Measurements from ENCODE around the gene RNF223.

The RNF223 gene

DNA sequence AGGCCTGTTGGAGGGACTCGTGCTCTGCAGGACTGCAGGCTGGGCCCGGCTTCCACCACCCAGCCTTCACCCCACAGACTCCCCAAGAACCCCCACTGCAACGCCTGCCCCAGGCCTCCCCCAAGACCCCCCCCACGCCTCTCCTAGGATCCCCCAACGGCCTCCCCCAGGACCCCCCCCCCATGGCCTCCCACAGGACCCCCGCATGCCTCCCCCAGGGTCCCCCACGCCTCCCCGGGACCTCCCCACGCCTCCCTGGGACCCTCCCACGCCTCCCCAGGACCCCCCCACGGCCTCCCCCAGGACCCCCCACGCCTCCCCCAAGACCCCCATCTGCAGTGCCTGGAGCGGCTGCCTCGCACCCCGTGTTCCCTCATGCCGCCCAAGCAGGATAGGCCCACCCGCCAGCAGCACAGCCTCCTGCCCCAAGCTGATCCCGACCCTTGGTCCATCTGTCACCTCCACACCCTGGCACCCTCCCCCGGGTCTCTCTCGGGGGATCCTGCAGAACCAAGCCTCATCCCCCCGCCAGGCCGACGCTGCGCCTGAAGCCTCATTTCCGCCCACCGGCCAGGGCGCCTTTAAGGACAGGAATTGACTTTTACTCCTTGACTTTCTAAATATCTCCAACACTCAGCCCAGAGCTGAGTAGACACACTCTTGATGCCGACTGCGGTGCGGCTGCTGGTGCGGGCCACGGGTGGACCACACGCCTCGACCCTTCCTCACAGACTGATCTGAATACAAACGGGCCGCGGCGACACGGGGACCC lies 14.1 kb upstream of the RNF223 start:
- Histone ChIP-seq H2AFZ (ENCODE audit: low read depth, low read length) (no peak overlapping the region), H3K27me3 (ENCODE audit: low read depth, low read length) (no peaks in the 10 kb centered on the region), H3K36me3 (replicated peaks; ENCODE audit: low read depth, low read length) (no peaks in the 10 kb centered on the region), H3K4me1 (ENCODE audit: low read length) (no peaks in the 10 kb centered on the region), H3K79me2 (ENCODE audit: low read length) (no peaks in the 10 kb centered on the region), H3K4me2 (ENCODE audit: low read length) (no peak overlapping the region), H4K20me1 (ENCODE audit: insufficient read depth, low read length) (no peaks in the 10 kb centered on the region; the same call in 1 of the 2 replicates), H3K9me3 (ENCODE audit: insufficient read depth, low read length) (no peaks in the 10 kb centered on the region), H3K27ac (ENCODE audit: low read length) (no peak overlapping the region), H3K9ac (ENCODE audit: low read length) (no peak overlapping the region), H3K4me3 (ENCODE audit: low read length) (no peak overlapping the region)
- TF ChIP-seq EZH2phosphoT487 (IDR thresholded peaks at IDR 0.05; ENCODE audit: low read depth): no peak
- TF ChIP-seq, protein P1, sequence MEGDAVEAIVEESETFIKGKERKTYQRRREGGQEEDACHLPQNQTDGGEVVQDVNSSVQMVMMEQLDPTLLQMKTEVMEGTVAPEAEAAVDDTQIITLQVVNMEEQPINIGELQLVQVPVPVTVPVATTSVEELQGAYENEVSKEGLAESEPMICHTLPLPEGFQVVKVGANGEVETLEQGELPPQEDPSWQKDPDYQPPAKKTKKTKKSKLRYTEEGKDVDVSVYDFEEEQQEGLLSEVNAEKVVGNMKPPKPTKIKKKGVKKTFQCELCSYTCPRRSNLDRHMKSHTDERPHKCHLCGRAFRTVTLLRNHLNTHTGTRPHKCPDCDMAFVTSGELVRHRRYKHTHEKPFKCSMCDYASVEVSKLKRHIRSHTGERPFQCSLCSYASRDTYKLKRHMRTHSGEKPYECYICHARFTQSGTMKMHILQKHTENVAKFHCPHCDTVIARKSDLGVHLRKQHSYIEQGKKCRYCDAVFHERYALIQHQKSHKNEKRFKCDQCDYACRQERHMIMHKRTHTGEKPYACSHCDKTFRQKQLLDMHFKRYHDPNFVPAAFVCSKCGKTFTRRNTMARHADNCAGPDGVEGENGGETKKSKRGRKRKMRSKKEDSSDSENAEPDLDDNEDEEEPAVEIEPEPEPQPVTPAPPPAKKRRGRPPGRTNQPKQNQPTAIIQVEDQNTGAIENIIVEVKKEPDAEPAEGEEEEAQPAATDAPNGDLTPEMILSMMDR (IDR thresholded peaks at IDR 0.05; ENCODE audit: low read depth, low read length): no peak

DNA sequence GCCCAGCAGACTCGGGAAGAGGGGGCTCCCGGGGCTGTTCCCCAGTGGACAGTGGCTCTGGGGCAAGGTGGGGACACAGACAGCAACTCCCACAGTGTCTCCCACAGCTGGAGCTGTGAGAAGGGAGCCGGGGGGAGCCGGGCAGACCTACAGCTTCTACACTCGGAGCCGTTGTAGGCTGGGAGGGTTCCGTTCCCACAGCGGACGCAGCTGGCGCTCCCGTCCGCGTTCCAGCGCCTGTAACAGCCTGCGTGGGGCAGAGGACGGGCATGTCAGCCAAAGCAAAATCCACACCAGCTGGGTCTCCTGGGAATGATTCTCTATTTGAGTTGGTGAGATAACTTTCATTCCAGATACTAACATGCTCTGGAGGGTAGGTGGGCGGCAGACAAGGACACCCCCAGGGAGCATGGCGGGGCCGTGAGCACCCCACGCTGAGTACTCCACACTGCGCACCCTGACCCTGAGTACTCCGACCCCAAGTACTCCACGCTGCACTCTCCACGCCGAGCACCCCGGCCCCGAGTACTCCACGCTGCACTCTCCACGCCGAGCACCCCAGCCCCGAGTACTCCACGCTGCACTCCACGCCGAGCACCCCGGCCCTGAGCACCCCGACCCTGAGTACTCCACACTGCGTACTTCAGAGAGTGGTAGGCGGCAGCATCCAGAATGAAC lies 13.4 kb upstream of the RNF223 start:
- TF ChIP-seq, protein P1 (IDR thresholded peaks at IDR 0.05; ENCODE audit: low read depth, low read length): no peak
- no peak for TF ChIP-seq EZH2phosphoT487 (IDR thresholded peaks at IDR 0.05; ENCODE audit: low read depth)
- Histone ChIP-seq H3K9me3 (ENCODE audit: insufficient read depth, low read length) (no peaks in the 10 kb centered on the region), H4K20me1 (ENCODE audit: insufficient read depth, low read length) (no peaks in the 10 kb centered on the region), H2AFZ (ENCODE audit: low read depth, low read length) (no peak overlapping the region), H3K4me1 (ENCODE audit: low read length) (no peaks in the 10 kb centered on the region), H3K79me2 (ENCODE audit: low read length) (no peaks in the 10 kb centered on the region), H3K4me2 (ENCODE audit: low read length) (no peak overlapping the region), H3K27ac (ENCODE audit: low read length) (no peak overlapping the region), H3K9ac (ENCODE audit: low read length) (no peak overlapping the region), H3K27me3 (ENCODE audit: low read depth, low read length) (no peaks in the 10 kb centered on the region), H3K4me3 (ENCODE audit: low read length) (no peak overlapping the region), H3K36me3 (replicated peaks; ENCODE audit: low read depth, low read length) (no peaks in the 10 kb centered on the region)

DNA sequence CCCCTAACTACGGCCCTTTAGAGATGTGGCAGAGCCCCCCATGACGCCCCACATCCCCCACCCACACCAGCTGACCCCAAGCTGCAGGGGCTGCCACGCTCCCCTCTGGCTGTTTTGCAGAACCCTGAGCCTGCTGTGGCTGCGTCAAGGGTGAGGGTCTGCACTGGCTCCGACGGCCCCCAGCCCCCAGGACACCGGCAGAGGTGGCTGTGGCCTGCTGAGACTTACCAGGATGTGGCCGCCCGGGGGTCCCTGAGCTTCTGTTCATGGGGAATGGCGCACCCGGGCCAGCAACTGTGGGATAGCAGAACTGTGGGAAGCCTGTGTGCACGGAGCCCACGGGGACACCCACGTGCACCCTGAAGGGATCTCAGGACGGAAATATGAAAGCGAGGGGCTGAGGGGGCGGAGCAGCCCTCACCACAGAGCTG lies 12.8 kb upstream of the RNF223 start:
- H3K79me2 ChIP-seq (ENCODE audit: low read length): no peaks in the 10 kb centered on the region
- H3K4me2 ChIP-seq (ENCODE audit: low read length): no peak overlapping the region
- H3K36me3 ChIP-seq (replicated peaks; ENCODE audit: low read depth, low read length): no peaks in the 10 kb centered on the region
- H3K27ac ChIP-seq (ENCODE audit: low read length): no peak overlapping the region
- H3K9me3 ChIP-seq (ENCODE audit: insufficient read depth, low read length): no peaks in the 10 kb centered on the region
- TF ChIP-seq EZH2phosphoT487 (IDR thresholded peaks at IDR 0.05; ENCODE audit: low read depth): no peak
- TF ChIP-seq, protein P1 (IDR thresholded peaks at IDR 0.05; ENCODE audit: low read depth, low read length): no peak
- no peaks in the 10 kb centered on the region for H4K20me1 ChIP-seq (ENCODE audit: insufficient read depth, low read length)
- H3K4me1 ChIP-seq (ENCODE audit: low read length): no peaks in the 10 kb centered on the region
- no peak overlapping the region for H2AFZ ChIP-seq (ENCODE audit: low read depth, low read length)
- no peak overlapping the region for H3K4me3 ChIP-seq (ENCODE audit: low read length)
- H3K9ac ChIP-seq (ENCODE audit: low read length): no peak overlapping the region
- no peaks in the 10 kb centered on the region for H3K27me3 ChIP-seq (ENCODE audit: low read depth, low read length)

All from OCI-LY3 (cell line).